GM18505 (cell line): ENCODE results near the gene PLEKHA8.

Experiments used
- ATAC-seq: cut with Tn5 transposase; IDR thresholded peaks from one replicate; pipeline ENCODE4 v1.9.1; 2021; ENCODE audit not compliant: unreplicated experiment
- POLR2A ChIP-seq: IDR thresholded peaks from 4 replicates; pipeline ENCODE4 v1.6.1; 2011; ENCODE audit warnings: borderline replicate concordance; ENCODE audit not compliant: insufficient read depth, insufficient read length; ENCODE audit errors: extremely low read depth

PLEKHA8 gene

DNA sequence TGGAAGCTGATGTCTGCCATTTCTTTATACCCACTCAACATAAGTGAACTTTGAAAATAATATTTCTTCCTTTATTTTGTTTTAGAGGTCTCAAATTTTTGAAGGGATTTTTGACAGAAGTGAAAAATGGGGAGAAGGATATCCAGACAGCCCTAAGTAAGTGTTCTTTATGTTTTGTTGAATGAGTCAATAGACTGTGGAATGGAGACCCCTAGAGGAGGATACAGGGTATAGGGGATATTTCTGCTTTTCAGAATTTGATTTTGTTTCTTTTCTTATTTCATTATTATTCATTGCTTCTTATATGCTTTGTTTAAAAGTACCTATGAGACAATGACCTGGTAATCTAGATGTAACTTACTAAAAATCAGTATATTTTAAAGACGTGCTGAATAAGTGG is 34.4 kb downstream of the PLEKHA8 start:
- TF ChIP-seq POLR2A, result no peak
- no peak for ATAC-seq

DNA sequence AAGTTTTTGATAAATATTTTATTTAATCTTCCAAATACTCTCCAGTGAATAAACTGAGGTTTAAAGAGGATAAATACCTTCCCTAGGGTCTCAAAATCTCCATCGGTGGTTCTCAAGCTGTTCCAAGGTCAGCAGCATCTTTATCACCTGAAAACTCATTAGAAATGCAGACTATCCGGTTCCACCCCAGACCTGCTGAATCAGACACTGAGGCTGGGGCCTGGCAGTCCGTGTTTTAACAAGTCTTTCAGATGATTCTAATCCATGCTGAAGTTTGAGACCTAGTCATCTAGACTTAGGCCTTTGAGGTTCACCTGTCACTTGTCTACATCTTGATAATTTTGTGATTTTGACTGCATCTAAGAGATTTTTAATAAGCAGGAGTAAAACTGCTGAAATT is 37.5 kb downstream of the PLEKHA8 start:
- no peak for TF ChIP-seq POLR2A
- ATAC-seq, result no peak

DNA sequence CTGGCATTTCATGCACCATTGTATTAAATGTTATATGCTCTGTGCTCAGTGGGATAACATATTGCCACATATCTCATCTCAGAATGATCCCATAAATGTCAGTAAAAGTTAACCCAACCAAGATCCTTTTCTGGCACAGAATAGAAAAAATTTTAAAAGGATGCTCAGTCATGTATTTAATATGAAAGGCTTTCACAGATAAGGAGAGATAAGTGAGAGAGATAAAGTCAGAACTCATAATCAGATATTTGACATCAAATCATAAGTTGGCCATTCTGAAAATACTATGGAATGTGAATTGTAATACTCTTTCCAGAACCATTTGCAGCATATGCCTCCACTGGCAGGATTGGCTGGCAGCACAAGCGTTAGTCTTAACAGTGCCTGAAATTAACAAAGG is 38.5 kb downstream of the PLEKHA8 start:
- TF ChIP-seq POLR2A, result no peak
- no peak for ATAC-seq

DNA sequence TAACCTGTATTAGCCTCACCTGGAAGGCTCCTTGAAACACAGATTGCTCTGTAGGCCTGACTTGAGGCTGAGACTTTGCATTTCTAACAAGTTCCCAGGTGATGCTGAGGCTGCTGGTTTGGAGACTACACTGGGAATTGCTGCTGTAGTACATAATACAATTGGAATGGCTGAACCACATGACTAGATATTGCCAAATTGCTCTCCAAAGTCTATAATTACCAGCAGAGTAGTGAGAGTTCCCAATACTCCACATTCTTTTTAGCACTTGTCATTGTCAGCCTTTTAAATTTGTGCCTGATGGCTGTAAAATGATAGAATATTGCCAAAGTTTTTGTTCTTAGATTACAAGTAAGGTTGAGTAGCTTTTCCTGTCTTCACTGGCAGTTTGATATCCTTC is 39.9 kb downstream of the PLEKHA8 start:
- no peak for ATAC-seq
- TF ChIP-seq POLR2A, result no peak

DNA sequence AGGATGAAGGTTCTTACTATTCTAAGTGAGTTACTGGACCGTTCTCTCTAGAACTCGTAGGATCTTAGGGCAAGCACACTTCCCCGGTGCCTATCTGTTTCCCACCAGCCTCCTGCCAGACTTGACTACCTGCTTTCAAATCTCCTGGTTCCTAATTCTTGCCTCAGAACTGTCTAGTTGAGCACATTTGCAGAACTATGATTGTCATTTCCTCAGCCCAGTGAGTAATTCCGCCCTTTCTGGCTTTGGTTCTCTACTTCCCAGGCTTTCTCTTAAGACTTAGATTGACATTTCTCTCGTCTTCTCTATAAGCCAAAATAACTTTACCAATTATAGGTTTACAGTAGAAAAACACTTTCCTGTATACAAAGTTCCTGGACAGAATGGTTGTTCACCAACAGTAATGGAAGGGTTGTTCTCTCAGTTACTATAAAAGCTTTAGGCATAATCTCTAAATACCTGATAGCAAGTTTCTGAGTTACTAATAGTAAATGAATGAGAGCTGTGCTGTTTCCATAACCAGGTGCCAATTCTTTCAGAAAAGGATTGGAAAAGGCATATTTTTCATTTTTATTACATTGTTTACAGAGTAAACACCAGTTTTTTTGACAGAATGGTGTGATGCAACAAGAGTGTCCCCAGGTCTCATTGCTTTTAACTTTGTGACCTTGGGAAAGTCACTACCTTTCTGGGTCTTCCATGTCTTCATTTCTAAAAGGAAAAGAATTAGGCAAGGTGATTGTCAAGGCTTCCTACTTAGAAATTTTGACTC is 41.1 kb downstream of the PLEKHA8 start:
- no peak for TF ChIP-seq POLR2A
- ATAC-seq, result no peak

DNA sequence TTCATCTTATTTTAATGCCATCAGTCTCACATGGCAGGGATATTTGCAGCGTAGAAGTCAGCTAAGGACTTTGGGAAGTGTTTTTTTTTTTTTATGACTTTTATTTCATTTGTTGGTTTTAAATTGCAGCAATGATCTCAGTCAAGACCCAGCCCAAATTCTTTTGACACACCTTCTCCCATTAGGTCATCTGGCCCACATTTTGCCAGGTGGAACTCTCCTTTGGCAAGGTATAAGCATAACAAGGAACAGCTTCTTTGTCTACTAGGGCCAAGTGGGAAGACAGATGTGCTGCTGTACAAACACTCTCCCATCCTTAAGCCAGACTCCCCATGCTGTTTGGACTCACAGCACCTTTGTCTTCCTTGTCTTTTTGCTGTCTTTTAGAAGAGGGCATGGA is 41.8 kb downstream of the PLEKHA8 start:
- no peak for TF ChIP-seq POLR2A
- ATAC-seq, result no peak

DNA sequence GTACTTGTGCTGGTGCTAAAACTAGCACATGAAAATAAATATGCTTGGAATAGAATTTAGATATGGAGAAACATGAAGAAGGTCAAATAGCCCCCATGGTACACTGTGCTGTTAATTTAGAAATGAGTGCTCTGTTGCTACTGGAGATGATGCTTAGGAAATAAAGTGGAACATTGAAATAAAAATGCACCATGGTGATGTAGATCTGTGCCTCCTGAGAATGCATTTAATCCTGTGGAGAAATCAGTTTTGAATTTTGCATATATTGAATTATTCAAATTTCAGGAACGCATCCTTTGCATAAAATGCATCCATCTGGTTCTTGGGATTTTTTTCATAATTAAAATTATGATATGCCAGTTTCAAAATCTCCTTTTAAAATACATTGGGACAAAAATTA is 44.5 kb downstream of the PLEKHA8 start:
- ATAC-seq, result no peak
- no peak for TF ChIP-seq POLR2A

DNA sequence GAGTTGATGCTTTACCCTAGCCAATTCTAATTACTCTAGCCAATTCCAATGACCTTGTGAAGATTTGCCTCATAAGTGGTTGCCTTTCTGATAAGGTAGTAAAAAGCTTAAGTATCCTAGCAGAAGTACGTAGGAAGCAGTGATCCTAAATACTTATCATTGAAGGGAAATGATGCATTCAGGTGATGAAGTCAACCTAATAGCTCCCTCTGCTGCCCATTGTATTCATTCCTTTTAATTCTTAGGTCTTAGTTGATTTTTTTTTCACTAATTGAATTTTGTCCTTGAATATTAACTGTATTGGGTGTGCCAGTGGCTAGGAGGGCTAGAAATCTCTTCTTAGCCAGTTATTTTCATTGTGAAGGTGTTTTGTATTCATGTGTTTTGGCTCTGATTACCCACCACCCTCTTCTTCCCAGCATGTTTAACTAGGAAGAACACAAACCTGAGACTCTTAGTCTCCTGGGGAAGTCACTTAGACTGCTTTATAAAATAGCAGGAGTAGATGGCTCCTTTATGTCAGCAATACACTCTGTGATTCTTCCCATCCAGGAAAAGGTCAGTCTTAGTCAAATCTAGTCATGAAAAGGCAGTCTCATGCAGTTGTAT is 46.3 kb downstream of the PLEKHA8 start:
- no peak for TF ChIP-seq POLR2A
- ATAC-seq, result no peak

DNA sequence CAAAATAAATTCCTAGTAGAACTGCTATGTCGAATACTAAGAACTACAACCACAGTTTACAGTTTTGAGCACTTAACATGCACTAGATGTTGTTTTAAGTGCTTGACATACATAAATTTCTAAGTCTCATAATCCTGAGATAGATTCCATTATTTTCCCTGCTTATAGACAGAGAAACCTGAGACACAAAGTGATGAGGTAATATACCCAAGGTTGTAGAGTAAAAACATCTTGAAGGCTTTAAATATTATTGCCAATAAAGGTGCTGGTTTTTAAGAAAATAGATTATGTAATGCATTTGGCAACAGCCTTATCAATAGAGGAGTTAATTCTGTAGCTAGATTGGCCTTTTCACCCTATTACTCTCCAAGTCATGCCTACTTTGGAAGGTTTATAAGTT is 48.2 kb downstream of the PLEKHA8 start:
- no peak for TF ChIP-seq POLR2A
- ATAC-seq, result no peak

DNA sequence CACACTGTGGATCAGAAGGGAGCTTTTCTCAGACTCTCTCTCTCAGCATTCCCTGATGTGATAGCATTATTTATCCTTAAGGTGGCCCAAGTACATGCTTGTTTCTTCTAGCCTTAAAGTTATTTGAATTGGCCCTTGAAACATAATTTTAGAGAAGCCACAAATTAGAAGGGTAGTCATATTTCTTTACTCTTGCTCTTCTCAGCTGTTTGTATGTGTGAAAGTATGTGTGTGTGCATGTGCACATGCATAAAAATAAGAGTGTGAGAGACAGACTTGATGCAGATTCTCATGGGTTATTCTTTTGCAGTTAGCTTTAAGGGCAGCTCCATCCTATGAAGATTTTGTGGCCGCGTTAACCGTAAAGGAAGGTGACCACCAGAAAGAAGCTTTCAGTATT is 50.1 kb downstream of the PLEKHA8 start:
- no peak for ATAC-seq
- no peak for TF ChIP-seq POLR2A

DNA sequence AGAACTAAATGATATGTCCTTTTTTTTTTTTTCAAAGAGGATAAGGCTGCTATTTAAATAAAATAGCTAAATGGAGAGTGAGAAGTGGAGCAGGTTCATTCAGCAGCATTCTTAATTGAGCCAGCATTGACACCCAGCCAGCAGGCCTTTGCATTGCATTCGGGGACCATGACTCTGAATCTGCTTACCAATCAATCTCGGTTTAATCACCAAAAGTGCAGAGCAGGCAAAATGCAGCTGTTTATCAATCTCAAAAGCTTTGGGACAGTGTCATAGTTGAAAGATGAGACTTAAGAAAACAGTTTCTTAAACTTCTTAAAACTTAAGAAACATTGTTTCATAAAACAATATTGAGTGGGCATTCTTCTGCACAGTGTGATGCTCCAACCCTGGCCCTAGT is 51.7 kb downstream of the PLEKHA8 start:
- TF ChIP-seq POLR2A, result no peak
- ATAC-seq, result no peak

DNA sequence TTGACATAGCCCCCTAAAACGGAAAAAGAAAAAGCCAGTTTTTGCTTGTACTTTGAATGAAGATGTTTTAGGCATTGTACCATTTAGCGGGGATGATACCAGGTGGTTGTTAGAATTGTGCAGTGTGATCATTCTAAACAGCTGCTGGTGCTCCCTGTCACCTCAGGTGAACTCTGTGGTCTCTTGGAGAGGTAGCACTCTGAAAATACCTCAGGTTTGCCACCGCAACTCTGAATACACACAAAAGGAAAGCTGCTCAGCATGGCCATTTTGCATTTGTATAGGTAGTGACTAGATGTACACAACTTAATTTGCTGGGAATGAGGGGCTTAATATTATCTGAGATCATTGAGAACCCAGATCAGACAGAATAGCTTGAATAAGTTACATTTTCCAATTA is 52.6 kb downstream of the PLEKHA8 start:
- ATAC-seq, result no peak
- TF ChIP-seq POLR2A, result no peak

DNA sequence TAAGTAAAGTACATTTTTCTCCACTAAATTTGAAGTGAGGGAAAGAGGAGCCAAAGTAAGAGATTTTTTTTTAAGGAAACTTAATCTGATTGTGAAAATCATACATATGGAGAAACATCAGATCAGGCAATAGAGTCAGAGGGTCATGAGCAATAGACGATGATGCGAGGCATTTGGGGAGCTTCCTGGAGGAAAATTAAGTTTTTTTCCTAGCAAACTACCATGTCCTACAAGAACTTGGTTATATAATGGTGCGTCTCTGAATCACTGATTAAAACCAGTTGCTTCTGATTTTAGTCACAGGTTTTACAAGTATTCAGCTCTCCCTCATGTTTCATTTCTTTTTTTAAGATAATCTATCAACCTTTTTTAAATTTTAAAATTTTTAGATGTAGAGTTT is 54.5 kb downstream of the PLEKHA8 start:
- no peak for TF ChIP-seq POLR2A
- ATAC-seq, result no peak

DNA sequence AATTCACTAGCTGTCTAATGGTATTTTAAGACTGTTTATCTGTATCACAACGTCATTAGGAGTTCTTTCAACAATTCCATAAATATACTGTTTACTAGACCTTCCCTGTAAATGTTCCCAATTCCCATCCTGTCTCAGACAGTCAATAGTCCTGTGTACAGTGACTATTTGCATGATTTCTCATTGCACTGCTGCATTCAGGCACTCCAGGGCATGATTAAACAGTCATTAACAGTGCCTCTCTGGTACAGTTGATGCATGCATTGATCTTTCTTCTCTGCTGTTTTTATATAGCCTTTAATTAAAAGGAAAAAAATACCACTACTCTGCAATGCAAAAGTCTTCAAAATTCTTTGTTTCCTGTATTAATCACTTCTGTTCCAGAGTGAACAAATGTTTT is 55.1 kb downstream of the PLEKHA8 start:
- ATAC-seq, result no peak
- TF ChIP-seq POLR2A, result no peak
